PC-3 (cell line): Measurements from ENCODE around the gene TEX44. TPM values are rescaled to one million over a fixed set of nuclear protein-coding genes. Genes with fewer than 3 reads are reported as not detected.

Experiments
- ATAC-seq: fragments of 200-7000 bp; cut with Tn5 transposase; 2 replicates; pipeline ENCODE4 v1.9.1; 2020; ENCODE audit warnings: mild to moderate bottlenecking, moderate library complexity
- BruUV-seq: library from RNA; stranded (reverse); fragments of 400-500 nt; replicated peaks from 2 replicates; lab custom pipeline; 2021; lab: Mats Ljungman, UMichigan
- CTCF ChIA-PET: fragments of 300-600 bp; sonication (Branson Sonifier 250); formaldehyde crosslinking; loops from one replicate; lab custom pipeline; 2022; ENCODE audit warnings: antibody characterized with exemption; lab: Charles Lee
- POLR2A ChIA-PET: fragments of 300-600 bp; sonication (Branson Sonifier 250); formaldehyde crosslinking; loops from one replicate; lab custom pipeline; 2022; ENCODE audit warnings: antibody characterized with exemption; ENCODE audit not compliant: unreplicated experiment; lab: Charles Lee
- DNase-seq: peaks from one replicate; pipeline ENCODE4 v3.0.0-alpha.2; 2015
- H2AFZ ChIP-seq: fragments of 300-600 bp; sonication (generic); 2 replicates; pipeline ENCODE4 v1.6.0; 2016; ENCODE audit warnings: antibody characterized with exemption, low read length
- H3F3A ChIP-seq: fragments of 300-600 bp; sonication (generic); one replicate; pipeline ENCODE4 v1.6.0; 2017; ENCODE audit warnings: antibody characterized with exemption, low read length, control low read depth, mild to moderate bottlenecking; ENCODE audit not compliant: unreplicated experiment
- H3K27ac ChIP-seq: fragments of 300-600 bp; sonication (generic); 2 replicates; pipeline ENCODE4 v1.5.1; 2016; ENCODE audit warnings: mild to moderate bottlenecking, low read length
- H3K27me3 ChIP-seq: fragments of 300-600 bp; sonication (generic); 2 replicates; pipeline ENCODE4 v1.6.1; 2016; ENCODE audit warnings: low read length, mixed read lengths
- H3K36me3 ChIP-seq: fragments of 300-600 bp; sonication (generic); 2 replicates; pipeline ENCODE4 v1.6.1; 2016; ENCODE audit warnings: low read depth, mixed run types, low read length, mixed read lengths
- H3K4me1 ChIP-seq: fragments of 300-600 bp; sonication (generic); 2 replicates; pipeline ENCODE4 v1.5.1; 2016; ENCODE audit warnings: low read length; ENCODE audit not compliant: insufficient read depth
- H3K4me2 ChIP-seq: fragments of 300-600 bp; sonication (generic); 2 replicates; pipeline ENCODE4 v1.6.0; 2016; ENCODE audit warnings: low read length
- H3K4me3 ChIP-seq: fragments of 300-600 bp; sonication (generic); 2 replicates; pipeline ENCODE4 v1.5.1; 2016; ENCODE audit warnings: mild to moderate bottlenecking, low read length, mixed read lengths
- H3K79me2 ChIP-seq: fragments of 300-600 bp; sonication (generic); 2 replicates; pipeline ENCODE4 v1.6.1; 2017; ENCODE audit warnings: low read length, mixed read lengths
- H3K9ac ChIP-seq: fragments of 300-600 bp; sonication (generic); 2 replicates; pipeline ENCODE4 v1.6.0; 2016; ENCODE audit warnings: mild to moderate bottlenecking, low read length
- H3K9me2 ChIP-seq: fragments of 300-600 bp; sonication (generic); replicated peaks from 2 replicates; pipeline ENCODE4 v1.6.1; 2016; ENCODE audit warnings: mixed run types, low read length, mixed read lengths
- H3K9me3 ChIP-seq: fragments of 300-600 bp; sonication (generic); 2 replicates; pipeline ENCODE4 v1.6.1; 2016; ENCODE audit warnings: low read length, mixed read lengths
- H4K20me1 ChIP-seq: fragments of 300-600 bp; sonication (generic); 2 replicates; pipeline ENCODE4 v1.6.1; 2016; ENCODE audit warnings: low read length, mixed read lengths
- CTCF ChIP-seq: fragments of 300-600 bp; sonication (generic); conservative IDR thresholded peaks from 2 replicates; pipeline ENCODE4 v1.5.1; 2017; ENCODE audit warnings: antibody characterized with exemption, low read depth, mild to moderate bottlenecking, low read length
- EZH2 ChIP-seq: fragments of 300-600 bp; sonication (generic); IDR thresholded peaks from one replicate; pipeline ENCODE4 v1.6.1; 2017; ENCODE audit warnings: antibody characterized with exemption, mild to moderate bottlenecking, low read length; ENCODE audit not compliant: unreplicated experiment
- EZH2phosphoT487 ChIP-seq: fragments of 300-600 bp; sonication (generic); IDR thresholded peaks from 2 replicates; pipeline ENCODE4 v1.6.1; 2018; ENCODE audit warnings: mild to moderate bottlenecking, antibody characterized with exemption, low read length, borderline replicate concordance
- intact Hi-C: fragments of 100-400 bp; cut with micrococcal nuclease; formaldehyde crosslinking; loops from 2 replicates; pipeline ENCODE4 v1.9.0; 2023
- total RNA-seq: library from RNA; depleted of rRNA; stranded (reverse); fragments of >200 nt; gene quantifications from 2 replicates; pipeline ENCODE4 v1.2.3, GENCODE V29; 2014

The TEX44 gene
- total RNA-seq, 1 experiment from 2014 or later, result not detected

DNA sequence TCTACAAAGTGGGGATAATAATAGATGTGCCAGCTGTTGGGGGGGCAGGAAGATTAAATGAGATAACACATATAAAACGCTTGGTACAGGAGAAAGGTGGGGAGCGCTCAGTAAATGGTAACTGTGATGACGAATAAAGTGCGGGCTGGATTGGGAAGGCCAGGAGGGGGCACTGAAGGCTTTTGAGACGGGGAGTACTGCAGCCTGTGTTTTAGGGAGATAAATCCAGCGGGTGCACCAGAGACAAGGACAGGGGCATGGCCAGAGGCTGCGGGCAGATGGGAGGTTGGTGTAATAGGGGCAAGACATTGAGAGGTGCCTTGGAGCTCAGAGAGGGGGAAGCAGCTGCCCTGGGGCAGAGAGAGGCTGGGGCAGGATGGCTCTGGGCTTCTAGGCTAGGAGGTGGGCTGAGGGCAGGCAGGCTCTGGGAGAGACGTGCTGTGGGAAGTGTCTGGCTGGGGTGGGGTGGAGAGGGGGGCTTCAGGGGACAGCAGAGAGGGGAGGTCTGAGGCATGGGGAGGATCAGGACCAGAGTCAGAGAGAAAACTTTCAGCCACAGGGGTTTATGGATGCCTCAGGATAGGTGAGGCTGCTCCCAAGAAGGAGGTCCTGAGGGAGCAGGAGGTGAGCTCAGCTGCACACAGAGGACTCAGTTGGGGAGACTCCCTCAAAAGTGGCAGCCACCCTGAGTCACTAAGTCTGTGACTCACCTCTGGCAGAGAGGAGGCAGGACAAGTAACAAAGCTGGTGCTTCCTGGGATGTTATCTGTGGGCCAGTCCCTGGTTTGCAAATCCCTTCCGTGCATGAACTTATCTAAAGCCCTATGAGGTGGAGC is 18.8 kb downstream of the TEX44 start:
- no peaks in the 10 kb centered on the region for H3K36me3 ChIP-seq
- H3K4me1 ChIP-seq, result peaks cover 34% of the 10 kb centered on the region
- ATAC-seq (peak; percentile 73), DNase-seq (peak; percentile 88)
- H3K4me2 ChIP-seq, result peak overlapping the region; percentile 82
- H3K27me3 ChIP-seq, result no peaks in the 10 kb centered on the region
- H4K20me1 ChIP-seq, result no peaks in the 10 kb centered on the region
- ChIA-PET CTCF (interaction anchor here (0.6 to 1.5 kb wide), 9 partner anchors 31 to 103 kb away, joined by 3 to 15 read pairs (median 6); partner anchors contain the start of gene PTMA), POLR2A (interaction anchor here (0.6 to 1.2 kb wide), 4 partner anchors 31 to 498 kb away, joined by 3 to 6 read pairs (median 4); partner anchors contain the start of gene PTMA)
- no peaks in the 10 kb centered on the region for H3K79me2 ChIP-seq
- peak overlapping the region; percentile 63 for H3K9ac ChIP-seq
- TF ChIP-seq CTCF, result peak; percentile 26; the same call in 1 of the 2 replicates
- no peak for TF ChIP-seq EZH2phosphoT487
- TF ChIP-seq EZH2, result no peak
- H3K4me3 ChIP-seq, result peak overlapping the region; percentile 38; the same call in 1 of the 2 replicates
- H3K9me2 ChIP-seq, result no peaks in the 10 kb centered on the region
- H2AFZ ChIP-seq, result peak overlapping the region; percentile 74
- peak overlapping the region; percentile 91 for H3K27ac ChIP-seq
- BruUV-seq, result no TSS peak
- no peaks in the 10 kb centered on the region for H3K9me3 ChIP-seq
- H3F3A ChIP-seq, result peaks cover 9% of the 10 kb centered on the region
- intact Hi-C loops, result loop anchor here (1.0 kb wide), 4 partner anchors 31 to 103 kb away; no protein-coding TSS in a partner anchor

GRCh38 chr2:231612109-231612455 is 19.4 kb downstream of the TEX44 start:
- Histone ChIP-seq H4K20me1 (no peaks in the 10 kb centered on the region), H3K4me3 (peak overlapping the region; percentile 38; the same call in 1 of the 2 replicates), H3K4me1 (peaks cover 34% of the 10 kb centered on the region), H3F3A (peaks cover 9% of the 10 kb centered on the region), H3K9ac (peak overlapping the region; percentile 63), H3K4me2 (peak overlapping the region; percentile 82), H2AFZ (peak overlapping the region; percentile 74), H3K36me3 (no peaks in the 10 kb centered on the region), H3K9me3 (no peaks in the 10 kb centered on the region), H3K79me2 (no peaks in the 10 kb centered on the region), H3K27ac (peak overlapping the region; percentile 91), H3K27me3 (no peaks in the 10 kb centered on the region), H3K9me2 (no peaks in the 10 kb centered on the region)
- ATAC-seq, result peak; percentile 23
- POLR2A ChIA-PET, result interaction anchor here (0.6 to 1.2 kb wide), 4 partner anchors 31 to 499 kb away, joined by 3 to 6 read pairs (median 4); partner anchors contain the start of gene PTMA
- intact Hi-C loops, result loop anchor here (1.0 kb wide), 4 partner anchors 30 to 102 kb away; no protein-coding TSS in a partner anchor
- TF ChIP-seq CTCF (no peak), EZH2 (no peak), EZH2phosphoT487 (no peak)
- DNase-seq, result peak; percentile 60
- CTCF ChIA-PET, result interaction anchor here (0.6 to 1.5 kb wide), 9 partner anchors 31 to 102 kb away, joined by 3 to 15 read pairs (median 6); partner anchors contain the start of gene PTMA
- no TSS peak for BruUV-seq
